Ascending aorta (tissue), 2 donors: ENCODE measurements around the gene AMBN. TPM values are rescaled to one million over a fixed set of nuclear protein-coding genes. Genes with fewer than 3 reads are reported as not detected.
"Not testable (repeated sequence)": the region's sequence is repeated elsewhere in the genome, so short reads cannot be mapped to it uniquely, and the experiment has no call there.

Experiments used
- DNase-seq, 2 donors: peaks; one replicate each; pipeline ENCODE4 v3.0.0-alpha.2; 2019; ENCODE audit warnings: low spot score in 2 of 2
- H3K27ac ChIP-seq, 2 donors: fragments of 200-600 bp; sonication (generic); one replicate each; pipeline ENCODE4 v1.5.1; 2016 to 2017; ENCODE audit warnings: mild to moderate bottlenecking in 1 of 2
- H3K27me3 ChIP-seq: fragments of 200-600 bp; sonication (generic); one replicate; pipeline ENCODE4 v1.5.1; 2017
- H3K36me3 ChIP-seq, 2 donors: fragments of 200-600 bp; sonication (generic); one replicate each; pipeline ENCODE4 v1.5.1; 2016
- H3K4me1 ChIP-seq, 2 donors: fragments of 200-600 bp; sonication (generic); one replicate each; pipeline ENCODE4 v1.5.1; 2016 to 2017; ENCODE audit warnings: mild to moderate bottlenecking in 1 of 2
- H3K4me3 ChIP-seq, 2 donors: fragments of 200-600 bp; sonication (generic); one replicate each; pipeline ENCODE4 v1.5.1; 2016 to 2017; ENCODE audit warnings: mild to moderate bottlenecking in 1 of 2
- H3K9me3 ChIP-seq, 2 donors: fragments of 200-600 bp; sonication (generic); one replicate each; pipeline ENCODE4 v1.5.1; 2016
- CTCF ChIP-seq, 3 experiments: fragments of 200-600 bp in 2 of 3; fragments of 450-650 bp in 1 of 3; sonication (generic) in 2 of 3; IDR thresholded peaks; one replicate each; pipeline ENCODE4 v1.5.1; 2016 to 2019; ENCODE audit warnings: antibody characterized with exemption in 3 of 3, mild to moderate bottlenecking in 1 of 3, moderate library complexity in 1 of 3
- intact Hi-C: fragments of 100-400 bp; cut with DNase I; formaldehyde crosslinking; loops from one replicate; pipeline ENCODE4 v1.15.1; 2023
- total RNA-seq: library from RNA; depleted of rRNA; stranded (reverse); fragments of >200 nt; gene quantifications from one replicate; pipeline ENCODE4 v1.1.0, GENCODE V29; 2016

The AMBN gene
- total RNA-seq, 1 donor from 2014 or later, result not detected

GRCh38 chr4:70630162-70630561 is 38.1 kb downstream of the AMBN start:
- DNase-seq, result no peak
- no peaks in the 10 kb centered on the region for H3K9me3 ChIP-seq
- intact Hi-C loops, result no loop called here
- TF ChIP-seq CTCF (IDR thresholded peaks at IDR 0.05), result no peak
- H3K27me3 ChIP-seq, result no peaks in the 10 kb centered on the region
- no peaks in the 10 kb centered on the region for H3K4me1 ChIP-seq
- no peak overlapping the region for H3K27ac ChIP-seq
- no peak overlapping the region for H3K4me3 ChIP-seq
- no peaks in the 10 kb centered on the region for H3K36me3 ChIP-seq

DNA sequence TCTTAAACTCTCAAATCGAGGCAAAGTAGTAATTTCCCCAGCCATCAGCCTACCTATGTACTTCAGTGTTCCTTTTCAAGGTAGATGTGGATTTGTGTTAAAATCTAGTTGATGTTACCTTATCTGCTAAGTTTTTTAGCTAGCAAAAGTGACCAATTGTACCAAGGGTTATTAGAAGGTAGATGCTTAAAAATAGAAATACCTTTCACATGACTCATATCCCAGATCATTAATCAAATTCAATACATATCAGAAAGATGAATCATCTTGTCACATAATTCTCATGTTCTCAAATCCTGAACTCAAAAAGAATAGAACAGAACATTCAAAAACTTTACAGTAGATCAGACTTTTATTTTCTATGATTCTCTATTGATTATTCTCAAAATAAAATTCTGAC is 40.0 kb downstream of the AMBN start:
- Histone ChIP-seq H3K9me3 (no peaks in the 10 kb centered on the region), H3K4me1 (no peaks in the 10 kb centered on the region), H3K36me3 (no peaks in the 10 kb centered on the region), H3K27ac (no peak overlapping the region), H3K4me3 (no peak overlapping the region), H3K27me3 (no peaks in the 10 kb centered on the region)
- intact Hi-C loops, result no loop called here
- no peak for DNase-seq
- TF ChIP-seq CTCF (IDR thresholded peaks at IDR 0.05), result no peak

- no peaks in the 10 kb centered on the region for H3K27me3 ChIP-seq
- intact Hi-C loops, result no loop called here
- no peak for TF ChIP-seq CTCF (IDR thresholded peaks at IDR 0.05)
- no peak overlapping the region for H3K4me3 ChIP-seq
- no peak overlapping the region for H3K27ac ChIP-seq
- no peaks in the 10 kb centered on the region for H3K36me3 ChIP-seq
- no peak for DNase-seq
- peaks cover 0 to 3% of the 10 kb centered on the region in 2 donors for H3K4me1 ChIP-seq
- H3K9me3 ChIP-seq, result no peaks in the 10 kb centered on the region
Measured at GRCh38 chr4:70634482-70634881, 42.4 kb downstream of the AMBN start.

DNA sequence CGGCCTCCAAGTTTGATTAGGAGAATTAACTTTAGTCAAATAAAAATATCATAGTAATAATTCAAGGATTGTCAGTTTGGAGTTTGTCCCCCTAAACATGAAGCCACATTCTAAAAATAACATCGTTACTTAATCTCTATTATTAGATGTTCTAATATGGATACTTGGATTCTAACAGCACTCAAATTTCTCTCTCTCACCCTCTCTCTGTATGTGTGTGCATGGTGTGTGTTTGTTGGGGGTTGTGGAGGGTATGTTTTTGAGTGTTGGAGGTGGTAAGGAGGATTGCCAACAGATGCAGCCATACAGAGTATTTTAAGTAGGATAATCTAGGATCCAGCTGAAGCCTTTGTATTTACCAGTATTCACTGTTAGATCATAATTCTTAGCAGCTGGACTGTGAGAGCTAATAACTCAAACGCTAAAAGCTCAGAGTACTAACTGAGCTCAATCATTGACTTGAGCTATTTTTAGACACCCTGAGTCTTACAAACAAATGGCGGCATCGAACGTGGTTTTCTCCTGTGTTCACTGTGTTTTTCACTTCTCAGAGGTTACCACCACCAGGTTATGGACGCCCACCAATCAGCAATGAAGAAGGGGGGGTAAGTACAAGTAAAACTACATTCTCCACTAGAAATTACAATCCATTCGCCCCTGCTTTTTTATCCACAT is 45.3 kb downstream of the AMBN start:
- Histone ChIP-seq H3K27ac (peak overlapping the region; percentile 32 to 61), H3K4me3 (peak overlapping the region; percentile 31 to 36), H3K9me3 (no peaks in the 10 kb centered on the region)

GRCh38 chr4:70640192-70640591 is 48.1 kb downstream of the AMBN start:
- H3K36me3 ChIP-seq, result no peaks in the 10 kb centered on the region
- DNase-seq, result no peak
- H3K4me1 ChIP-seq, result peaks cover 0 to 3% of the 10 kb centered on the region in 2 donors
- no peak for TF ChIP-seq CTCF (IDR thresholded peaks at IDR 0.05)
- no peak overlapping the region for H3K27ac ChIP-seq
- no peak overlapping the region for H3K4me3 ChIP-seq
- H3K9me3 ChIP-seq, result no peaks in the 10 kb centered on the region
- H3K27me3 ChIP-seq, result no peaks in the 10 kb centered on the region
- intact Hi-C loops, result loop anchor here (10.0 kb wide), 1 partner anchor 365 kb away; no protein-coding TSS in a partner anchor

More for the DNA sequence above, 45.3 kb downstream of the AMBN start:
- no peaks in the 10 kb centered on the region for H3K36me3 ChIP-seq
- intact Hi-C loops, result no loop called here
- DNase-seq, result no peak
- TF ChIP-seq CTCF (IDR thresholded peaks at IDR 0.05), result no peak
- H3K27me3 ChIP-seq, result no peaks in the 10 kb centered on the region
- peaks cover 0 to 3% of the 10 kb centered on the region in 2 donors for H3K4me1 ChIP-seq

DNA sequence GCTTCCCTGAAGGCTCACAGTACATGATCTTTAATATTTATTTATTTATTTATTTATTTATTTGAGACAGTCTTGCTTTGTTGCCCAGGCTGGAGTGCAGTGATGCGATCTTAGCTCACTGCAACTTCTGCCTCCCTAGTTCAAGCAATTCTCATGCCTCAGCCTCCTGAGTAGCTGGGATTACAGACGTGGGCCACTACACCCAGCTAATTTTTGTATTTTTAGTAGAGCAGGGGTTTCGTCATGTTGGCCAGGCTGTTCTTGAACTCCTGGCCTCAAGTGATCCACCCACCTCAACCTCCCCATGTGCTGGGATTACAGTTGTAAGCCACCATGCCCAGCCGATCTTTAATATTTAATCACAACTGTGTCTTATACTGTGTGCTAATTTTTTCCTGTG is 58.7 kb downstream of the AMBN start:
- H3K9me3 ChIP-seq, H3K27me3 ChIP-seq, H3K4me3 ChIP-seq, DNase-seq, H3K36me3 ChIP-seq, intact Hi-C loops, H3K27ac ChIP-seq, H3K4me1 ChIP-seq: not testable (repeated sequence)
